Smooth muscle cell (in vitro differentiated cells): ENCODE measurements around the gene SOX6. TPM values are rescaled to one million over a fixed set of nuclear protein-coding genes. Genes with fewer than 3 reads are reported as not detected.

Experiments used
- DNase-seq: peaks from one replicate; lab custom pipeline; 2025; ENCODE audit not compliant: unreplicated experiment; lab: John Stamatoyannopoulos, UW
- H2AFZ ChIP-seq: fragments of 200-600 bp; sonication (generic); 2 replicates; pipeline ENCODE4 v1.6.0; 2016; ENCODE audit warnings: antibody characterized with exemption, low read depth, mild to moderate bottlenecking
- H3F3A ChIP-seq: fragments of 200-600 bp; sonication (generic); 2 replicates; pipeline ENCODE4 v1.6.0; 2017; ENCODE audit warnings: antibody characterized with exemption, low read depth
- H3K27ac ChIP-seq: fragments of 200-600 bp; sonication (generic); 2 replicates; pipeline ENCODE4 v1.5.1; 2016; ENCODE audit warnings: low read depth, mild to moderate bottlenecking
- H3K27me3 ChIP-seq: fragments of 200-600 bp; sonication (generic); 2 replicates; pipeline ENCODE4 v1.6.1; 2016; ENCODE audit warnings: low read depth, mild to moderate bottlenecking
- H3K36me3 ChIP-seq: fragments of 200-600 bp; sonication (generic); 2 replicates; pipeline ENCODE4 v1.5.1; 2016; ENCODE audit warnings: low read depth
- H3K4me1 ChIP-seq: fragments of 200-600 bp; sonication (generic); 2 replicates; pipeline ENCODE4 v1.5.1; 2016; ENCODE audit warnings: low read depth
- H3K4me2 ChIP-seq: fragments of 200-600 bp; sonication (generic); 2 replicates; pipeline ENCODE4 v1.6.0; 2016; ENCODE audit warnings: mild to moderate bottlenecking
- H3K4me3 ChIP-seq: fragments of 200-600 bp; sonication (generic); 2 replicates; pipeline ENCODE4 v1.5.1; 2016; ENCODE audit warnings: mild to moderate bottlenecking
- H3K79me2 ChIP-seq: fragments of 200-600 bp; sonication (generic); 2 replicates; pipeline ENCODE4 v1.6.0; 2016; ENCODE audit warnings: low read depth, mild to moderate bottlenecking
- H3K9ac ChIP-seq: fragments of 200-600 bp; sonication (generic); 2 replicates; pipeline ENCODE4 v1.6.0; 2016; ENCODE audit warnings: low read depth
- H3K9me3 ChIP-seq: fragments of 200-600 bp; sonication (generic); replicated peaks from 2 replicates; pipeline ENCODE4 v1.5.1; 2016; ENCODE audit warnings: low read depth
- H4K20me1 ChIP-seq: fragments of 200-600 bp; sonication (generic); 2 replicates; pipeline ENCODE4 v1.6.0; 2016; ENCODE audit warnings: low read depth
- WGBS: methylation state at CpG from one replicate; pipeline ENCODE4 v1.1.7; 2016; ENCODE audit warnings: low lambda C conversion rate; 5-methylcytosine and 5-hydroxymethylcytosine counted together
- polyA plus RNA-seq: library from polyadenylated mRNA; unstranded; fragments of >200 nt; fragmentation: Nextera tagmentation; extraction: Ambion mirVana; gene quantifications from 2 replicates; pipeline ENCODE4 v1.2.1, GENCODE V29; 2016
- total RNA-seq: library from RNA; depleted of rRNA; stranded (reverse); fragments of >200 nt; gene quantifications from 2 replicates; pipeline ENCODE4 v1.2.3, GENCODE V29; 2014
- TF ChIP-seq, protein P1 (sequence below): fragments of 200-600 bp; sonication (generic); IDR thresholded peaks from 2 replicates; pipeline ENCODE4 v1.5.1; 2017; ENCODE audit warnings: borderline replicate concordance, mild to moderate bottlenecking, antibody characterized with exemption; ENCODE audit not compliant: insufficient read depth, poor library complexity, severe bottlenecking

The SOX6 gene
- total and polyA plus RNA-seq, 2 experiments from 2014 or later: 11.2 to 27.6 TPM

DNA sequence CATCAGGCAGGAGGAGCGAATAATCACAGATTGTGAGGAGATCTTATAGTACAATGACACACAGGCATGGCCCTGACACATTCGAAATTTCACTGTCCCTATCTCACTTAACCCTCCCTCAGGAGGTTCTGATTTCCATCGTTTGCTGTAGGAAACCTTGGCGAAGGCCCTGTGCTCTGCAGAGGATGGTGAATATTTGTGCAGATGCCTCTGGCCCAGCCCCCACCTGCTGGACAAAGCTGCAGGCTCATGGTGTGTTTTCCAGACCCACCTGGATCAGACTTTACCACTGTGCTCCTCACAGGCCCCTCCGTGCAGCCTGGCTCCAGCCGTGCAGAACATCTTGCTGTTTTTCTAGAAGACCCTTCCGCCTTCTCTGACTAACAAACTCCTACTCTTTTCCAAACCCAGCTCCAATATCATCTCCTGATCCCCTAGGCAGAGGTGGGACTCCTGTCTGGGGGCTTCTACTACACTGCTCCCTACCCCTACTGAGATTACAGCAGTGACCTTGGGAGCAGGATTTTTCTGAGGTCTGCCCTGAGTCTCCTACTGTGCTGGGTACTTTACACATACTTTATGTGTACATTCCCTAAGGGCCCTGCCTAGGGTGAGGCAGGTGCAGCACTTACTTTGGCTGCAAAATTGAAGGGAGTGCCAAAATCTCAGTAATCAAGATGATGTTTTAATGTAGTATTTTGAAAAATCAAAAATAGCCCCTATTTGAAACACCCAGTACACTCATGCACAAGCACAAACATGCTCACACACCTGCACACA, 412.7 kb downstream of the SOX6 start:
- H3K9me3 ChIP-seq: peaks cover 6% of the 10 kb centered on the region
- no peak overlapping the region for H3K4me3 ChIP-seq
- 93% methylated on average over 7 of the region's 7 CpGs for WGBS
- H4K20me1 ChIP-seq: no peaks in the 10 kb centered on the region
- DNase-seq: no peak
- H2AFZ ChIP-seq: no peak overlapping the region
- TF ChIP-seq, protein P1, sequence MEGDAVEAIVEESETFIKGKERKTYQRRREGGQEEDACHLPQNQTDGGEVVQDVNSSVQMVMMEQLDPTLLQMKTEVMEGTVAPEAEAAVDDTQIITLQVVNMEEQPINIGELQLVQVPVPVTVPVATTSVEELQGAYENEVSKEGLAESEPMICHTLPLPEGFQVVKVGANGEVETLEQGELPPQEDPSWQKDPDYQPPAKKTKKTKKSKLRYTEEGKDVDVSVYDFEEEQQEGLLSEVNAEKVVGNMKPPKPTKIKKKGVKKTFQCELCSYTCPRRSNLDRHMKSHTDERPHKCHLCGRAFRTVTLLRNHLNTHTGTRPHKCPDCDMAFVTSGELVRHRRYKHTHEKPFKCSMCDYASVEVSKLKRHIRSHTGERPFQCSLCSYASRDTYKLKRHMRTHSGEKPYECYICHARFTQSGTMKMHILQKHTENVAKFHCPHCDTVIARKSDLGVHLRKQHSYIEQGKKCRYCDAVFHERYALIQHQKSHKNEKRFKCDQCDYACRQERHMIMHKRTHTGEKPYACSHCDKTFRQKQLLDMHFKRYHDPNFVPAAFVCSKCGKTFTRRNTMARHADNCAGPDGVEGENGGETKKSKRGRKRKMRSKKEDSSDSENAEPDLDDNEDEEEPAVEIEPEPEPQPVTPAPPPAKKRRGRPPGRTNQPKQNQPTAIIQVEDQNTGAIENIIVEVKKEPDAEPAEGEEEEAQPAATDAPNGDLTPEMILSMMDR: no peak
- no peaks in the 10 kb centered on the region for H3K36me3 ChIP-seq
- no peak overlapping the region for H3K4me2 ChIP-seq
- no peaks in the 10 kb centered on the region for H3F3A ChIP-seq
- H3K27me3 ChIP-seq: no peaks in the 10 kb centered on the region
- H3K79me2 ChIP-seq: no peaks in the 10 kb centered on the region
- no peaks in the 10 kb centered on the region for H3K4me1 ChIP-seq
- H3K9ac ChIP-seq: no peak overlapping the region
- no peak overlapping the region for H3K27ac ChIP-seq

- Histone ChIP-seq H3K4me1 (no peaks in the 10 kb centered on the region), H3K4me3 (no peak overlapping the region), H3K4me2 (no peak overlapping the region), H3K9ac (no peak overlapping the region), H3F3A (no peaks in the 10 kb centered on the region), H3K27me3 (no peaks in the 10 kb centered on the region), H3K79me2 (no peaks in the 10 kb centered on the region), H4K20me1 (no peaks in the 10 kb centered on the region), H3K9me3 (peaks cover 6% of the 10 kb centered on the region), H2AFZ (no peak overlapping the region), H3K27ac (no peak overlapping the region), H3K36me3 (no peaks in the 10 kb centered on the region)
- WGBS: 90% methylated on average over 9 of the region's 9 CpGs
- no peak for DNase-seq
- TF ChIP-seq, protein P1: no peak
Observed at GRCh38 chr11:15942936-15943335, 413.4 kb downstream of the SOX6 start.

DNA sequence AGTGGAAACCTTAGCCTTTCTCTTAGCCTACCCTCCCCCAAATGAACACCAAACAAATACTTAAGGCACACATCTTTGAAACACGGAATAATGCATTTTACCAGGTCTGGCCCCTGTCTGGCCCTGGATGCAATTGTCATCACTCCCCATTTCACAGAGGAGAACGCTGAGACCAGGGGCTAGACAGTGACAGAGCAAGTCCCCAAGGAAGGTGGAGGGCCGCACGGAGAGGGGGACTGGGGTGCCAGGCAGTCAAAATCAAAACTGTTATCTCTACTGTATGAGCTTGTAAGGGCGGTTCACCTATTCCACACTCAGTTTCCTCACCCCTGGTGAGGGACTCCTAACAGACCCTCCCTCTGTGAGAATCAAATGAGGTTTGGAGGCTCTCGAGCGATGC, 414.2 kb downstream of the SOX6 start:
- no peaks in the 10 kb centered on the region for H3F3A ChIP-seq
- H3K36me3 ChIP-seq: no peaks in the 10 kb centered on the region
- H3K4me3 ChIP-seq: no peak overlapping the region
- no peaks in the 10 kb centered on the region for H3K4me1 ChIP-seq
- no peak overlapping the region for H3K4me2 ChIP-seq
- H3K9me3 ChIP-seq: peaks cover 6% of the 10 kb centered on the region
- 96% methylated on average over 7 of the region's 7 CpGs for WGBS
- no peak overlapping the region for H2AFZ ChIP-seq
- H3K27ac ChIP-seq: no peak overlapping the region
- H3K9ac ChIP-seq: no peak overlapping the region
- H3K79me2 ChIP-seq: no peaks in the 10 kb centered on the region
- TF ChIP-seq, protein P1: no peak
- H4K20me1 ChIP-seq: no peaks in the 10 kb centered on the region
- no peaks in the 10 kb centered on the region for H3K27me3 ChIP-seq
- no peak for DNase-seq

- no peak overlapping the region for H3K4me2 ChIP-seq
- H3K27me3 ChIP-seq: no peaks in the 10 kb centered on the region
- H3K4me1 ChIP-seq: no peaks in the 10 kb centered on the region
- TF ChIP-seq, protein P1: peak; percentile 76
- H3K9me3 ChIP-seq: peaks cover 1% of the 10 kb centered on the region
- no peak overlapping the region for H2AFZ ChIP-seq
- H4K20me1 ChIP-seq: no peaks in the 10 kb centered on the region
- H3K36me3 ChIP-seq: no peaks in the 10 kb centered on the region
- H3K27ac ChIP-seq: no peak overlapping the region
- 48% methylated on average over 34 of the region's 36 CpGs for WGBS
- no peak for DNase-seq
- no peaks in the 10 kb centered on the region for H3F3A ChIP-seq
- H3K79me2 ChIP-seq: no peaks in the 10 kb centered on the region
- H3K9ac ChIP-seq: no peak overlapping the region
- H3K4me3 ChIP-seq: no peak overlapping the region
Observed at GRCh38 chr11:15941206-15941770, 415.1 kb downstream of the SOX6 start.
